HepG2 (cell line): ENCODE results near the gene POLR1E. TPM values are rescaled to one million over a fixed set of nuclear protein-coding genes. Genes with fewer than 3 reads are reported as not detected.

Experiments
- EHMT2 ChIP-seq: fragments of 200-600 bp; sonication (generic); IDR thresholded peaks from 2 replicates; pipeline ENCODE4 v1.7.0; 2017; ENCODE audit warnings: antibody characterized with exemption, low read depth, low read length, borderline replicate concordance
- HOXA5 ChIP-seq: sonication (generic); formaldehyde crosslinking; IDR thresholded peaks from 2 replicates; pipeline ENCODE4 v1.4.0; 2020; ENCODE audit warnings: missing genetic modification reagents
- IRF2 ChIP-seq: IDR thresholded peaks from 2 replicates; pipeline ENCODE4 v1.6.1; 2018; ENCODE audit warnings: missing genetic modification reagents, missing compliant biosample characterization
- IRX3 ChIP-seq: sonication (generic); formaldehyde crosslinking; IDR thresholded peaks from 2 replicates; pipeline ENCODE4 v1.8.1; 2023; ENCODE audit warnings: mild to moderate bottlenecking, low read depth, missing genetic modification reagents, borderline replicate concordance
- MTF1 ChIP-seq: sonication (generic); formaldehyde crosslinking; IDR thresholded peaks from 2 replicates; pipeline ENCODE4 v1.5.0; 2020; ENCODE audit warnings: missing genetic modification reagents
- POGZ ChIP-seq: sonication (generic); formaldehyde crosslinking; IDR thresholded peaks from 2 replicates; pipeline ENCODE4 v1.4.0; 2020; ENCODE audit warnings: mild to moderate bottlenecking, missing genetic modification reagents
- SNAI1 ChIP-seq: sonication (generic); formaldehyde crosslinking; IDR thresholded peaks from 2 replicates; pipeline ENCODE4 v1.5.0; 2020; ENCODE audit warnings: mild to moderate bottlenecking, missing genetic modification reagents, borderline replicate concordance
- SNAPC4 ChIP-seq: sonication (generic); formaldehyde crosslinking; IDR thresholded peaks from 2 replicates; pipeline ENCODE4 v1.4.0; 2020; ENCODE audit warnings: mild to moderate bottlenecking, missing genetic modification reagents
- STAG1 ChIP-seq: sonication (generic); formaldehyde crosslinking; IDR thresholded peaks from 2 replicates; pipeline ENCODE4 v1.4.0; 2020; ENCODE audit warnings: missing genetic modification reagents
- TCF12 ChIP-seq, 2 experiments: fragments of 450-650 bp in 1 of 2; sonication (generic) in 1 of 2; formaldehyde crosslinking in 1 of 2; IDR thresholded peaks; 2 replicates each; pipeline versions ENCODE4 v1.6.1 to v1.8.0; 2017 to 2022; ENCODE audit warnings: antibody characterized with exemption in 1 of 2, mild to moderate bottlenecking in 1 of 2, missing genetic modification reagents in 1 of 2, moderate library complexity in 1 of 2
- THAP11 ChIP-seq: IDR thresholded peaks from 2 replicates; pipeline ENCODE4 v1.6.1; 2016; ENCODE audit warnings: missing biosample characterization, missing genetic modification reagents
- TSC22D2 ChIP-seq: sonication (generic); formaldehyde crosslinking; IDR thresholded peaks from 2 replicates; pipeline ENCODE4 v1.5.1; 2020; ENCODE audit warnings: missing genetic modification reagents, mild to moderate bottlenecking, borderline replicate concordance
- ZGPAT ChIP-seq: IDR thresholded peaks from 2 replicates; pipeline ENCODE4 v1.6.1; 2016; ENCODE audit warnings: mild to moderate bottlenecking
- ZNF121 ChIP-seq: sonication (generic); formaldehyde crosslinking; IDR thresholded peaks from 2 replicates; pipeline ENCODE4 v1.5.0; 2020; ENCODE audit warnings: mild to moderate bottlenecking, missing genetic modification reagents
- ZNF136 ChIP-seq: sonication (generic); formaldehyde crosslinking; IDR thresholded peaks from 2 replicates; pipeline ENCODE4 v1.8.1; 2022; ENCODE audit warnings: low read depth, mild to moderate bottlenecking, moderate library complexity, missing genetic modification reagents
- ZNF530 ChIP-seq: sonication (generic); formaldehyde crosslinking; IDR thresholded peaks from 2 replicates; pipeline ENCODE4 v1.5.0; 2020; ENCODE audit warnings: low read depth, mild to moderate bottlenecking, missing genetic modification reagents
- ZNF724P ChIP-seq: sonication (generic); formaldehyde crosslinking; IDR thresholded peaks from 2 replicates; pipeline ENCODE4 v1.8.0; 2022; ENCODE audit warnings: missing genetic modification reagents, borderline replicate concordance
- polyA plus RNA-seq, 8 experiments: library from polyadenylated mRNA; depleted of rRNA in 3 of 8; stranded (reverse) in 7 of 8; unstranded in 1 of 8; fragments of >200 nt; fragmentation: Illumina TruSeq in 4 of 8; extraction: Trizol in 4 of 8; gene quantifications; 2 replicates each; pipeline versions ENCODE4 v1.2.1 to v1.2.3, GENCODE V29; 2011 to 2016; ENCODE audit warnings: low read depth in 4 of 8, missing spikeins in 1 of 8, mixed read lengths in 1 of 8; ENCODE audit not compliant: insufficient read depth in 1 of 8
- total RNA-seq, 5 experiments: library from RNA; depleted of rRNA; stranded (reverse); fragments of >200 nt; fragmentation: Illumina TruSeq; extraction: Trizol; gene quantifications; 2 replicates each; pipeline ENCODE4 v1.2.3, GENCODE V29; 2016; ENCODE audit warnings: low read depth in 1 of 5
- TF ChIP-seq, protein P1 (sequence below): sonication (generic); formaldehyde crosslinking; IDR thresholded peaks from 2 replicates; pipeline ENCODE4 v1.4.0; 2020; ENCODE audit warnings: missing genetic modification reagents; ENCODE audit errors: not compliant biosample characterization
- TF ChIP-seq, protein P2 (sequence below): sonication (generic); formaldehyde crosslinking; IDR thresholded peaks from 2 replicates; pipeline ENCODE4 v1.8.1; 2022; ENCODE audit warnings: mild to moderate bottlenecking, missing genetic modification reagents

POLR1E gene
- total and polyA plus RNA-seq, 2 of the 13 experiments (the other 11 are each of a cell fraction or from before 2014, with no cell fraction given), result 23.0 to 37.8 TPM

- TF ChIP-seq TCF12 (IDR thresholded peaks at IDR 0.05), result no peak
- TF ChIP-seq TCF12 (CRISPR knock-in tag; IDR thresholded peaks at IDR 0.05), result no peak
- no peak; the same call in 1 of the 2 replicates for TF ChIP-seq STAG1 (CRISPR knock-in tag)
- no peak for TF ChIP-seq TSC22D2 (CRISPR knock-in tag)
- TF ChIP-seq, protein P1, sequence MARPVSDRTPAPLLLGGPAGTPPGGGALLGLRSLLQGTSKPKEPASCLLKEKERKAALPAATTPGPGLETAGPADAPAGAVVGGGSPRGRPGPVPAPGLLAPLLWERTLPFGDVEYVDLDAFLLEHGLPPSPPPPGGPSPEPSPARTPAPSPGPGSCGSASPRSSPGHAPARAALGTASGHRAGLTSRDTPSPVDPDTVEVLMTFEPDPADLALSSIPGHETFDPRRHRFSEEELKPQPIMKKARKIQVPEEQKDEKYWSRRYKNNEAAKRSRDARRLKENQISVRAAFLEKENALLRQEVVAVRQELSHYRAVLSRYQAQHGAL (CRISPR knock-in tag), result no peak
- TF ChIP-seq ZGPAT (CRISPR knock-in tag), result peak; percentile 77
- TF ChIP-seq ZNF121 (CRISPR knock-in tag), result peak; percentile 56
- TF ChIP-seq POGZ (CRISPR knock-in tag), result peak; percentile 90
- peak; percentile 42; the same call in 1 of the 2 replicates for TF ChIP-seq ZNF136 (CRISPR knock-in tag)
- TF ChIP-seq ZNF724P (CRISPR knock-in tag), result peak; percentile 85; the same call in 1 of the 2 replicates
- TF ChIP-seq SNAI1 (CRISPR knock-in tag), result no peak
- TF ChIP-seq ZNF530 (CRISPR knock-in tag), result no peak
- 0 out of 2 replicates have a peak, but pooled peaks have one; percentile 29 for TF ChIP-seq EHMT2
- peak; percentile 86 for TF ChIP-seq IRF2 (CRISPR knock-in tag)
- TF ChIP-seq IRX3 (CRISPR knock-in tag), result no peak
- TF ChIP-seq, protein P2, sequence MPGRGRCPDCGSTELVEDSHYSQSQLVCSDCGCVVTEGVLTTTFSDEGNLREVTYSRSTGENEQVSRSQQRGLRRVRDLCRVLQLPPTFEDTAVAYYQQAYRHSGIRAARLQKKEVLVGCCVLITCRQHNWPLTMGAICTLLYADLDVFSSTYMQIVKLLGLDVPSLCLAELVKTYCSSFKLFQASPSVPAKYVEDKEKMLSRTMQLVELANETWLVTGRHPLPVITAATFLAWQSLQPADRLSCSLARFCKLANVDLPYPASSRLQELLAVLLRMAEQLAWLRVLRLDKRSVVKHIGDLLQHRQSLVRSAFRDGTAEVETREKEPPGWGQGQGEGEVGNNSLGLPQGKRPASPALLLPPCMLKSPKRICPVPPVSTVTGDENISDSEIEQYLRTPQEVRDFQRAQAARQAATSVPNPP (CRISPR knock-in tag), result no peak; the same call in 1 of the 2 replicates
- TF ChIP-seq HOXA5 (CRISPR knock-in tag), result peak; percentile 73; the same call in 1 of the 2 replicates
- no peak for TF ChIP-seq MTF1 (CRISPR knock-in tag)
- TF ChIP-seq THAP11 (CRISPR knock-in tag), result peak; percentile 72
- TF ChIP-seq SNAPC4 (CRISPR knock-in tag), result no peak
Observed at GRCh38 chr9:37508135-37508833, 22.5 kb downstream of the POLR1E start (continued).
